Activated CD4-positive, alpha-beta T cell treated with anti-CD3 and anti-CD28 coated beads, Interleukin-2, amount 10 ng/mL, durations not matched to agents 7 days and 5 days (primary cell): ENCODE measurements around the gene E2F2. TPM values are rescaled to one million over a fixed set of nuclear protein-coding genes. Genes with fewer than 3 reads are reported as not detected.

ENCODE experiments used
- CTCF ChIA-PET: fragments of 350-600 bp; sonication (Branson Sonifier 250); formaldehyde crosslinking; loops from one replicate; lab custom pipeline; 2021; ENCODE audit warnings: antibody characterized with exemption; lab: Charles Lee
- POLR2A ChIA-PET: fragments of 350-600 bp; sonication (Branson Sonifier 250); formaldehyde crosslinking; loops from one replicate; lab custom pipeline; 2021; ENCODE audit warnings: antibody characterized with exemption; lab: Charles Lee
- DNase-seq: peaks from one replicate; pipeline ENCODE4 v3.0.0-alpha.2; 2020
- H3K27ac Mint-ChIP-seq: one replicate; pipeline ENCODE4 v1.8.0; 2021; ENCODE audit warnings: mild to moderate bottlenecking, moderate library complexity, mixed read lengths
- H3K27me3 Mint-ChIP-seq: one replicate; pipeline ENCODE4 v1.8.0; 2021; ENCODE audit warnings: mixed read lengths
- H3K36me3 Mint-ChIP-seq: one replicate; pipeline ENCODE4 v1.8.0; 2021; ENCODE audit warnings: low read depth, mixed read lengths
- H3K4me1 Mint-ChIP-seq: one replicate; pipeline ENCODE4 v1.8.0; 2021; ENCODE audit warnings: mixed read lengths
- H3K4me3 Mint-ChIP-seq: one replicate; pipeline ENCODE4 v1.8.0; 2021; ENCODE audit warnings: mild to moderate bottlenecking, moderate library complexity, mixed read lengths
- H3K9me3 Mint-ChIP-seq: one replicate; pipeline ENCODE4 v1.8.0; 2021; ENCODE audit warnings: mixed read lengths
- total RNA-seq, 2 experiments: library from RNA; stranded (reverse); gene quantifications; one replicate each; pipeline ENCODE4 v1.2.3, GENCODE V29; 2021

The E2F2 gene
- total RNA-seq, 2 experiments from 2014 or later = 107 to 112 TPM

GRCh38 chr1:23570001-23570691, 39.1 kb upstream of the E2F2 start:
- Mint-ChIP-seq H3K9me3 (no peaks in the 10 kb centered on the region), H3K27me3 (peaks cover 40% of the 10 kb centered on the region), H3K27ac (no peak overlapping the region), H3K4me1 (peaks cover 12% of the 10 kb centered on the region), H3K36me3 (peaks cover 8% of the 10 kb centered on the region), H3K4me3 (no peak overlapping the region)
- ChIA-PET CTCF (interaction anchor here (1.3 to 1.9 kb wide), 2 partner anchors 17 to 22 kb away, joined by 3 to 5 read pairs; no protein-coding TSS in a partner anchor), POLR2A (no interaction called here)
- DNase-seq = no peak

GRCh38 chr1:23568608-23569383, 37.8 kb upstream of the E2F2 start:
- ChIA-PET POLR2A (no interaction called here), CTCF (interaction anchor here (0.6 to 1.9 kb wide), 3 partner anchors 16 to 66 kb away, joined by 3 to 5 read pairs (median 4); no protein-coding TSS in a partner anchor)
- Mint-ChIP-seq H3K9me3 (no peaks in the 10 kb centered on the region), H3K4me1 (peaks cover 10% of the 10 kb centered on the region), H3K27ac (no peak overlapping the region), H3K4me3 (peak overlapping the region; percentile 55), H3K27me3 (peaks cover 46% of the 10 kb centered on the region), H3K36me3 (peaks cover 5% of the 10 kb centered on the region)
- no peak for DNase-seq

GRCh38 chr1:23567996-23568607, 37.1 kb upstream of the E2F2 start:
- POLR2A ChIA-PET = no interaction called here
- H3K27me3 Mint-ChIP-seq = peaks cover 50% of the 10 kb centered on the region
- peaks cover 5% of the 10 kb centered on the region for H3K36me3 Mint-ChIP-seq
- peak overlapping the region; percentile 55 for H3K4me3 Mint-ChIP-seq
- DNase-seq = no peak
- H3K4me1 Mint-ChIP-seq = peaks cover 17% of the 10 kb centered on the region
- CTCF ChIA-PET = interaction anchor here (1.2 kb wide), 1 partner anchor 67 kb away, joined by 4 read pairs; no protein-coding TSS in a partner anchor
- H3K27ac Mint-ChIP-seq = no peak overlapping the region
- H3K9me3 Mint-ChIP-seq = no peaks in the 10 kb centered on the region

- Mint-ChIP-seq H3K27me3 (peaks cover 51% of the 10 kb centered on the region), H3K4me3 (peak overlapping the region; percentile 36), H3K9me3 (no peaks in the 10 kb centered on the region), H3K27ac (no peak overlapping the region), H3K36me3 (peaks cover 5% of the 10 kb centered on the region), H3K4me1 (peaks cover 21% of the 10 kb centered on the region)
- ChIA-PET CTCF (interaction anchor here (1.0 kb wide), 1 partner anchor 70 kb away, joined by 3 read pairs; no protein-coding TSS in a partner anchor), POLR2A (no interaction called here)
- DNase-seq = no peak
Measured at GRCh38 chr1:23567629-23567995, 36.6 kb upstream of the E2F2 start.

GRCh38 chr1:23566304-23566703, 35.3 kb upstream of the E2F2 start:
- Mint-ChIP-seq H3K4me3 (no peak overlapping the region), H3K4me1 (peaks cover 34% of the 10 kb centered on the region), H3K27me3 (peaks cover 57% of the 10 kb centered on the region), H3K27ac (no peak overlapping the region), H3K36me3 (peaks cover 5% of the 10 kb centered on the region), H3K9me3 (no peaks in the 10 kb centered on the region)
- no peak for DNase-seq
- ChIA-PET POLR2A (interaction anchor here (0.9 kb wide), 1 partner anchor 11 kb away, joined by 3 read pairs; no protein-coding TSS in a partner anchor), CTCF (interaction anchor here (0.6 to 1.0 kb wide), 2 partner anchors 20 to 71 kb away, joined by 3 to 4 read pairs; no protein-coding TSS in a partner anchor)

DNA sequence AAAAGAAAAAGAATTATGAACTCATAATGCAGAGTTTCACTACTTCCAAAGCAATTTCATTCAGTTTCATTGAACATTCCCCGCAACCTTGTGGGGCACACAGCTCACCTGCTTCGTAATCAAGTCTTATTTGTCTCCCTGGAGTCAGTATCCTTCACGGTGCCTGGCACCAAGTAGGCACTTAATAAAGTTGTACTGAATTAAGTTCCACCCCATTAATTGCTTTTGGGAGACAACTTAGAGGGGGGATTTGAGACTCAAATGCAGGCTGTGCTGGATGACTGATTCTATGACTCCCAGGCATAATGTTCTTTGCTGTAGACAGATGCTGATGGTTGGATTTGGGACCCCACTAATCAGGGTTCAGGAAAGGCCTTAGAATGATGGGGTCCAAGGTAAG, 34.7 kb upstream of the E2F2 start:
- peaks cover 39% of the 10 kb centered on the region for H3K4me1 Mint-ChIP-seq
- ChIA-PET POLR2A (no interaction called here), CTCF (interaction anchor here (0.6 kb wide), 1 partner anchor 20 kb away, joined by 4 read pairs; no protein-coding TSS in a partner anchor)
- H3K27me3 Mint-ChIP-seq = peaks cover 60% of the 10 kb centered on the region
- H3K27ac Mint-ChIP-seq = no peak overlapping the region
- no peak for DNase-seq
- peaks cover 5% of the 10 kb centered on the region for H3K36me3 Mint-ChIP-seq
- no peaks in the 10 kb centered on the region for H3K9me3 Mint-ChIP-seq
- H3K4me3 Mint-ChIP-seq = no peak overlapping the region

- Mint-ChIP-seq H3K27me3 (peaks cover 62% of the 10 kb centered on the region), H3K36me3 (peaks cover 7% of the 10 kb centered on the region), H3K4me3 (no peak overlapping the region), H3K4me1 (peaks cover 51% of the 10 kb centered on the region), H3K27ac (no peak overlapping the region), H3K9me3 (no peaks in the 10 kb centered on the region)
- no peak for DNase-seq
- ChIA-PET CTCF (interaction anchor here (0.6 to 0.9 kb wide), 4 partner anchors 9 to 182 kb away, joined by 3 read pairs; no protein-coding TSS in a partner anchor), POLR2A (no interaction called here)
Measured at GRCh38 chr1:23564529-23565122, 33.6 kb upstream of the E2F2 start.

DNA sequence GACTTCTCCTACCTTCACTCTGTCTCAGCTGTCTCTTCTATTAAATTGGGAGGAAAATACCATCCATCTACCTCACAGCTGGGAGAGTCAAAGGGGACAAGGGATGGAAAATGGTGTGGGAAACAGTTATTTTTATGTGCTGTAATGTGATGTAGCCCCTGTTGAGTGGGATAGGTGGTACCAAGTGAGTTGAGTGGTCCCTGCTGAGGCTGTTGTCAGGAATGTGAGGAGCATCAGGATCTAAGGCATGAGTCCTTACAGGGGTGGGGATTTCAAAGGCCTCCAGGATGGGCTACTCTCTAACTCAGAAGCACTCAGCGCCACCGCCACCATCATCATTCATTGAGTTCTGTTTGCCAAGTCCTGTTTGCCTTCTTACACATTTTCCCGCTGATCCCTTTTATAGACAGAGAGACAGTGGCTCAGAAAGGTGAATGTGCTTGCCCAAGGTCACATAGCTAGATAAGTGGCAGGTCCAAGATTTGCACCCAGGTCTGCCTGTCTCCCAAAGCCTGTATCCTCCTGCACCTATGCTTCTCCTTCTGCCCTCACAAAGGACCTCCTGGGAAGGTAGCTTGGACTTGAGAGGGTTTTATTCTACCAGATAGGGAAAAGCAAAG, 32.8 kb upstream of the E2F2 start:
- Mint-ChIP-seq H3K4me3 (no peak overlapping the region), H3K27me3 (peaks cover 54% of the 10 kb centered on the region), H3K9me3 (no peaks in the 10 kb centered on the region), H3K36me3 (peaks cover 7% of the 10 kb centered on the region), H3K4me1 (peaks cover 52% of the 10 kb centered on the region), H3K27ac (no peak overlapping the region)
- ChIA-PET POLR2A (no interaction called here), CTCF (interaction anchor here (0.6 to 0.8 kb wide), 4 partner anchors 7 to 183 kb away, joined by 3 to 4 read pairs (median 3); no protein-coding TSS in a partner anchor)
- DNase-seq = no peak

GRCh38 chr1:23563003-23563402, 32.0 kb upstream of the E2F2 start:
- H3K4me1 Mint-ChIP-seq = peaks cover 51% of the 10 kb centered on the region
- ChIA-PET CTCF (interaction anchor here (0.6 to 0.7 kb wide), 2 partner anchors 8 to 11 kb away, joined by 3 to 4 read pairs; no protein-coding TSS in a partner anchor), POLR2A (no interaction called here)
- H3K36me3 Mint-ChIP-seq = peaks cover 11% of the 10 kb centered on the region
- H3K4me3 Mint-ChIP-seq = no peak overlapping the region
- no peak overlapping the region for H3K27ac Mint-ChIP-seq
- no peak for DNase-seq
- H3K27me3 Mint-ChIP-seq = peaks cover 49% of the 10 kb centered on the region
- H3K9me3 Mint-ChIP-seq = no peaks in the 10 kb centered on the region

- Mint-ChIP-seq H3K27ac (no peak overlapping the region), H3K36me3 (peaks cover 16% of the 10 kb centered on the region), H3K4me3 (no peak overlapping the region), H3K9me3 (no peaks in the 10 kb centered on the region), H3K4me1 (peaks cover 53% of the 10 kb centered on the region), H3K27me3 (peaks cover 45% of the 10 kb centered on the region)
- ChIA-PET CTCF (no interaction called here), POLR2A (no interaction called here)
- peak; percentile 33 for DNase-seq
Measured at GRCh38 chr1:23562137-23562876, 31.3 kb upstream of the E2F2 start.

DNA sequence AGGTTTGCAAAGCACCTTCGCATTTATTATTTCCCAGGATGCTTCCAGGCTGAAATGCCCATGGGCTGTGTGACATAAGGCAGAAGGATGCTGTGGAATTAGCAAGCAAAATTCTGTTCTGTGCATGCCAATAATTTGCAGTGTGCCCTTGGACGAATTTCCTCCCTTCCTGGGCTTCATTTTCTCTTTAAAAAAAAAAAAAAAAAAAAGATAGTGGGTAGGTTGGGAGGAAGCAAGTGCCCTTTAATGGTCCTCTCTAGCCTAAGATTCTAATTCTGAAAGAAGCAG, 30.7 kb upstream of the E2F2 start:
- Mint-ChIP-seq H3K4me1 (peaks cover 56% of the 10 kb centered on the region), H3K27ac (peak overlapping the region; percentile 25), H3K27me3 (peaks cover 42% of the 10 kb centered on the region), H3K4me3 (no peak overlapping the region), H3K36me3 (peaks cover 21% of the 10 kb centered on the region), H3K9me3 (no peaks in the 10 kb centered on the region)
- DNase-seq = no peak
- ChIA-PET POLR2A (no interaction called here), CTCF (no interaction called here)
